ENCODE measurements around the gene SMARCD2.

DNA sequence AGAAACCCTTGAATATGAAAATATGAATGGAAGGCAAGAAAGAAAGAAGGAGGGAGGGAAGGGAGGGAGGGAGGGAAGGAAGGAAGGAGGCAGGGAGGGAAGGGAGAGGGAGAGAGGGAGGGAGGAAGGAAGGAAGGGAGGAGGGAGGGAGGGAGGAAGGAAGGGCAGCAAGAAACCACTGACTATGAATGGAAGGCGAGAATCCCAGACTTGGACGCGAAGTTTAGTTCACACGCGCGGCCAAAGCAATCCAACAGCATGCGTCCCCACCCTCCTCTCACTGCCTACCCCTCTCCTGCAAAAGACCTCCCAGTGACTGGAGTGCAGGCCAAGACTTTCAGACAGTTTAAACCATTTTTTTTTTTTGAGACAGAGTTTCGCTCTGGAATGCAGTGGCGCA, 7.9 kb upstream of the SMARCD2 start:
- TF ChIP-seq, protein P1, sequence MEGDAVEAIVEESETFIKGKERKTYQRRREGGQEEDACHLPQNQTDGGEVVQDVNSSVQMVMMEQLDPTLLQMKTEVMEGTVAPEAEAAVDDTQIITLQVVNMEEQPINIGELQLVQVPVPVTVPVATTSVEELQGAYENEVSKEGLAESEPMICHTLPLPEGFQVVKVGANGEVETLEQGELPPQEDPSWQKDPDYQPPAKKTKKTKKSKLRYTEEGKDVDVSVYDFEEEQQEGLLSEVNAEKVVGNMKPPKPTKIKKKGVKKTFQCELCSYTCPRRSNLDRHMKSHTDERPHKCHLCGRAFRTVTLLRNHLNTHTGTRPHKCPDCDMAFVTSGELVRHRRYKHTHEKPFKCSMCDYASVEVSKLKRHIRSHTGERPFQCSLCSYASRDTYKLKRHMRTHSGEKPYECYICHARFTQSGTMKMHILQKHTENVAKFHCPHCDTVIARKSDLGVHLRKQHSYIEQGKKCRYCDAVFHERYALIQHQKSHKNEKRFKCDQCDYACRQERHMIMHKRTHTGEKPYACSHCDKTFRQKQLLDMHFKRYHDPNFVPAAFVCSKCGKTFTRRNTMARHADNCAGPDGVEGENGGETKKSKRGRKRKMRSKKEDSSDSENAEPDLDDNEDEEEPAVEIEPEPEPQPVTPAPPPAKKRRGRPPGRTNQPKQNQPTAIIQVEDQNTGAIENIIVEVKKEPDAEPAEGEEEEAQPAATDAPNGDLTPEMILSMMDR (IDR thresholded peaks at IDR 0.05; ENCODE audit: low read length), result no peak
- TF ChIP-seq EZH2 (optimal IDR thresholded peaks at IDR 0.05; ENCODE audit: low read depth, low read length), result no peak
